OCI-LY7 (cell line): Measurements from ENCODE around the gene COL5A1. TPM values are rescaled to one million over a fixed set of nuclear protein-coding genes. Genes with fewer than 3 reads are reported as not detected.

Experiments
- BruUV-seq: library from RNA; stranded (reverse); fragments of 400-500 nt; replicated peaks from 2 replicates; lab custom pipeline; 2021; lab: Mats Ljungman, UMichigan
- CTCF ChIA-PET: fragments of 300-600 bp; sonication (Branson Sonifier 250); formaldehyde crosslinking; loops from one replicate; lab custom pipeline; 2022; ENCODE audit warnings: antibody characterized with exemption; ENCODE audit not compliant: unreplicated experiment; lab: Charles Lee
- POLR2A ChIA-PET: fragments of 300-600 bp; sonication (Branson Sonifier 250); formaldehyde crosslinking; loops from one replicate; lab custom pipeline; 2022; ENCODE audit warnings: antibody characterized with exemption; lab: Charles Lee
- DNase-seq: peaks from one replicate; pipeline ENCODE4 v3.0.0-alpha.2; 2015; ENCODE audit warnings: low spot score
- H2AFZ ChIP-seq: fragments of 200-600 bp; sonication (generic), shearing (Covaris generic); 2 replicates; pipeline ENCODE4 v1.6.1; 2014; ENCODE audit warnings: mild to moderate bottlenecking, antibody characterized with exemption, low read length, moderate library complexity
- H3K27ac ChIP-seq: fragments of 200-600 bp; sonication (generic); 2 replicates; pipeline ENCODE4 v1.5.1; 2014; ENCODE audit warnings: mixed run types, low read depth, mild to moderate bottlenecking, moderate library complexity, low read length, inconsistent platforms; ENCODE audit not compliant: poor library complexity, severe bottlenecking
- H3K36me3 ChIP-seq: fragments of 200-600 bp; sonication (generic); 2 replicates; pipeline ENCODE4 v1.6.1; 2014; ENCODE audit warnings: mild to moderate bottlenecking, antibody characterized with exemption, low read length, moderate library complexity, mixed read lengths; ENCODE audit not compliant: insufficient read depth
- H3K4me1 ChIP-seq: fragments of 200-600 bp; sonication (generic); 2 replicates; pipeline ENCODE4 v1.5.1; 2014; ENCODE audit warnings: mild to moderate bottlenecking, low read length; ENCODE audit not compliant: insufficient read depth, poor library complexity, severe bottlenecking
- H3K4me2 ChIP-seq: fragments of 200-600 bp; sonication (generic); 2 replicates; pipeline ENCODE4 v1.6.1; 2014; ENCODE audit warnings: mild to moderate bottlenecking, low read length
- H3K4me3 ChIP-seq: fragments of 200-600 bp; sonication (generic); 2 replicates; pipeline ENCODE4 v1.5.1; 2014; ENCODE audit warnings: mild to moderate bottlenecking, low read depth, low read length; ENCODE audit not compliant: poor library complexity, severe bottlenecking
- H3K79me2 ChIP-seq: fragments of 200-600 bp; sonication (generic); 2 replicates; pipeline ENCODE4 v1.6.1; 2016; ENCODE audit warnings: low read depth, mild to moderate bottlenecking, low read length, moderate library complexity, mixed read lengths; ENCODE audit not compliant: insufficient read depth
- H3K9me2 ChIP-seq: fragments of 200-600 bp; sonication (generic); 2 replicates; pipeline ENCODE4 v1.6.1; 2016; ENCODE audit warnings: mild to moderate bottlenecking, low read length, mixed read lengths; ENCODE audit not compliant: insufficient read depth
- H3K9me3 ChIP-seq: fragments of 200-600 bp; sonication (generic); 2 replicates; pipeline ENCODE4 v1.6.1; 2014; ENCODE audit warnings: mild to moderate bottlenecking, mixed run types, low read length, mixed read lengths
- H4K20me1 ChIP-seq: fragments of 200-600 bp; sonication (generic); 2 replicates; pipeline ENCODE4 v1.6.1; 2014; ENCODE audit warnings: mild to moderate bottlenecking, antibody characterized with exemption, low read length, moderate library complexity, mixed read lengths; ENCODE audit not compliant: insufficient read depth
- EZH2phosphoT487 ChIP-seq: fragments of 200-600 bp; sonication (generic); IDR thresholded peaks from 2 replicates; pipeline ENCODE4 v1.6.1; 2018; ENCODE audit warnings: low read depth, borderline replicate concordance, mild to moderate bottlenecking, mixed run types, antibody characterized with exemption, low read length, moderate library complexity, mixed read lengths
- intact Hi-C: fragments of 100-400 bp; cut with micrococcal nuclease; formaldehyde crosslinking; loops from one replicate; pipeline ENCODE4 v1.10.0; 2022; ENCODE audit not compliant: unreplicated experiment
- total RNA-seq, 2 experiments: library from RNA; depleted of rRNA in 1 of 2; stranded (reverse); fragments of >200 nt in 1 of 2; shearing (Covaris generic) in 1 of 2; gene quantifications; 2 replicates each; pipeline ENCODE4 v1.2.3, GENCODE V29; 2014 to 2022
- TF ChIP-seq, protein P1 (sequence below): fragments of 200-600 bp; sonication (generic); conservative IDR thresholded peaks from 2 replicates; pipeline ENCODE4 v1.5.1; 2014; ENCODE audit warnings: mild to moderate bottlenecking, antibody characterized with exemption, low read length, moderate library complexity, mixed read lengths

Gene COL5A1
- total RNA-seq, 2 experiments from 2014 or later, result 12.2 to 28.6 TPM

- intact Hi-C loops, result no loop called here
- ChIA-PET CTCF (no interaction called here), POLR2A (no interaction called here)
- TF ChIP-seq, protein P1, sequence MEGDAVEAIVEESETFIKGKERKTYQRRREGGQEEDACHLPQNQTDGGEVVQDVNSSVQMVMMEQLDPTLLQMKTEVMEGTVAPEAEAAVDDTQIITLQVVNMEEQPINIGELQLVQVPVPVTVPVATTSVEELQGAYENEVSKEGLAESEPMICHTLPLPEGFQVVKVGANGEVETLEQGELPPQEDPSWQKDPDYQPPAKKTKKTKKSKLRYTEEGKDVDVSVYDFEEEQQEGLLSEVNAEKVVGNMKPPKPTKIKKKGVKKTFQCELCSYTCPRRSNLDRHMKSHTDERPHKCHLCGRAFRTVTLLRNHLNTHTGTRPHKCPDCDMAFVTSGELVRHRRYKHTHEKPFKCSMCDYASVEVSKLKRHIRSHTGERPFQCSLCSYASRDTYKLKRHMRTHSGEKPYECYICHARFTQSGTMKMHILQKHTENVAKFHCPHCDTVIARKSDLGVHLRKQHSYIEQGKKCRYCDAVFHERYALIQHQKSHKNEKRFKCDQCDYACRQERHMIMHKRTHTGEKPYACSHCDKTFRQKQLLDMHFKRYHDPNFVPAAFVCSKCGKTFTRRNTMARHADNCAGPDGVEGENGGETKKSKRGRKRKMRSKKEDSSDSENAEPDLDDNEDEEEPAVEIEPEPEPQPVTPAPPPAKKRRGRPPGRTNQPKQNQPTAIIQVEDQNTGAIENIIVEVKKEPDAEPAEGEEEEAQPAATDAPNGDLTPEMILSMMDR, result no peak
- no peak for TF ChIP-seq EZH2phosphoT487
- no TSS peak for BruUV-seq
- no peaks in the 10 kb centered on the region for H3K9me3 ChIP-seq
- H3K9me2 ChIP-seq, result no peaks in the 10 kb centered on the region
- H2AFZ ChIP-seq, result no peak overlapping the region
- no peak for DNase-seq
- no peak overlapping the region for H3K4me2 ChIP-seq
- H3K27ac ChIP-seq, result no peak overlapping the region
- no peaks in the 10 kb centered on the region for H3K79me2 ChIP-seq
- H3K36me3 ChIP-seq, result no peaks in the 10 kb centered on the region
- H3K4me1 ChIP-seq, result no peaks in the 10 kb centered on the region
- no peaks in the 10 kb centered on the region for H4K20me1 ChIP-seq
- H3K4me3 ChIP-seq, result no peak overlapping the region
These were observed 192.8 kb downstream of the COL5A1 start for GRCh38 chr9:134834217-134834956.

GRCh38 chr9:134834957-134835419, 193.4 kb downstream of the COL5A1 start:
- H3K4me1 ChIP-seq, result no peaks in the 10 kb centered on the region
- H3K79me2 ChIP-seq, result no peaks in the 10 kb centered on the region
- no peaks in the 10 kb centered on the region for H3K9me2 ChIP-seq
- no peak overlapping the region for H3K27ac ChIP-seq
- no TSS peak for BruUV-seq
- TF ChIP-seq, protein P1, result no peak
- no peak for TF ChIP-seq EZH2phosphoT487
- DNase-seq, result no peak
- H3K9me3 ChIP-seq, result no peaks in the 10 kb centered on the region
- no peak overlapping the region for H3K4me3 ChIP-seq
- ChIA-PET CTCF (no interaction called here), POLR2A (no interaction called here)
- intact Hi-C loops, result no loop called here
- no peaks in the 10 kb centered on the region for H4K20me1 ChIP-seq
- no peak overlapping the region for H2AFZ ChIP-seq
- H3K4me2 ChIP-seq, result no peak overlapping the region
- H3K36me3 ChIP-seq, result no peaks in the 10 kb centered on the region

DNA sequence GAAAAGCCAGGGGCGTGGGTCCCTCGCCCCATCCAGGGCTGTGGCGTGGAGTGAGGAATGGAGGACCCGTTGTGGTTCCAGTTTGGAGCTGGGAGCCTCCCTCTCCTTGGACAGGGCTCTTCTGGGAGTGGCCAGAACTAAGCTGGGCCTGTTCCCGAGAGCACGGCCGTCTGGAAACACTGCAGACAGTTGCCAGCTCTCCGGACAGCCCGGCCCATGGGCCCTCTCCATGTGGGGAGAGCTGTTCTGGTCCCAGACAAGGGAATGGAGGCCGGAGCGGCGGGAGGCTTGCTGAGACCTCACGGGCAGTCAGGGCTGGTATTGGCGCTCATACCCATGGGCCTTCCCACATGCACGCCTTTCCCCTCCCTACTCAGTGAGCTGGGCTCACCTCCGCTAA, 193.8 kb downstream of the COL5A1 start:
- intact Hi-C loops, result no loop called here
- POLR2A ChIA-PET, result no interaction called here
- Histone ChIP-seq H3K9me2 (no peaks in the 10 kb centered on the region), H3K27ac (no peak overlapping the region), H3K9me3 (no peaks in the 10 kb centered on the region), H3K4me1 (no peaks in the 10 kb centered on the region), H2AFZ (no peak overlapping the region), H3K4me3 (no peak overlapping the region), H4K20me1 (no peaks in the 10 kb centered on the region), H3K4me2 (no peak overlapping the region), H3K36me3 (no peaks in the 10 kb centered on the region), H3K79me2 (no peaks in the 10 kb centered on the region)
- TF ChIP-seq, protein P1, result no peak
- TF ChIP-seq EZH2phosphoT487, result no peak
- CTCF ChIA-PET, result no interaction called here
- no TSS peak for BruUV-seq
- no peak for DNase-seq
